GM18508 (cell line): ENCODE data around the gene OR51D1.
A peak's percentile ranks its signal among the peaks of the same experiment; 100 is the strongest.

Source experiments
- ATAC-seq: cut with Tn5 transposase; IDR thresholded peaks from one replicate; pipeline ENCODE4 v1.9.1; 2021; ENCODE audit warnings: moderate number of reproducible peaks; ENCODE audit not compliant: insufficient read depth, unreplicated experiment

The OR51D1 gene, protein sequence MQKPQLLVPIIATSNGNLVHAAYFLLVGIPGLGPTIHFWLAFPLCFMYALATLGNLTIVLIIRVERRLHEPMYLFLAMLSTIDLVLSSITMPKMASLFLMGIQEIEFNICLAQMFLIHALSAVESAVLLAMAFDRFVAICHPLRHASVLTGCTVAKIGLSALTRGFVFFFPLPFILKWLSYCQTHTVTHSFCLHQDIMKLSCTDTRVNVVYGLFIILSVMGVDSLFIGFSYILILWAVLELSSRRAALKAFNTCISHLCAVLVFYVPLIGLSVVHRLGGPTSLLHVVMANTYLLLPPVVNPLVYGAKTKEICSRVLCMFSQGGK

DNA sequence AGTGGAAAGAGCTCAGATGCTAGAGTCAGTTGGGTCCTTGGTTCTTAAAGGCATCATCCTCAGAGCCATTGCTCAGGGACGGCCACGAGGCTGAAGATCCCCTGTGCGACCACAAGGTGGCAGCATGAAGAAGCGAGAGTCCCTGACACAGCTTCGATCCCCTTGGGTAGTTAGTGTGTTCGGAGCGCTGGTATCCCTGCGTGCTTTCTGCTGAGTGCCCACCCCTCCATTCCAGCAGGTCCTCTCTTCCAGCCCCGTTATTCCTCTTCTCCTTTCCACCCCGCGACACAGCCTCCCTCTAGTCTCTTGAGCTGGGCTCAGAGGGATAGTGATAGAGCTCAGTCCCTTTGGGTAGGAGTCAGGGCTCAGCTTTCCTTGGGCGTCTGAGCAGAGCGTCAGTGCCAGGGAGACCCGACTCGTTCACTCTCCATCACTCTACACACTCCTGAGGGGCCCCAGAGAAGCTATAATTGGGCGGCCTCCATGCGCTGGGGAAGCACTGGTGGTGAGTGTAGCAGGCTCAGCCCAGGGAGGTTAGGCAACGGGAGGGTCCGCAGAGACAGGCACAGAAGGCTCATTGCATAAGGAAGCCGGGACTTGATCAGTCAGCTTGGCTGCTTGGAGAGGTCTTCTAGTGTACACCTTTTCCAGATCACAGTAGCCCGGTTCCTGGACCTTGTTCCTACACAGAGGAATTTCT lies at the start of gene OR51D1:
OR51D1 (plus strand) TSS at position 516 of the 700 bp plus-strand sequence. CDS start 2,314 bp downstream, outside the sequence.
- peak; percentile 65 for ATAC-seq

DNA sequence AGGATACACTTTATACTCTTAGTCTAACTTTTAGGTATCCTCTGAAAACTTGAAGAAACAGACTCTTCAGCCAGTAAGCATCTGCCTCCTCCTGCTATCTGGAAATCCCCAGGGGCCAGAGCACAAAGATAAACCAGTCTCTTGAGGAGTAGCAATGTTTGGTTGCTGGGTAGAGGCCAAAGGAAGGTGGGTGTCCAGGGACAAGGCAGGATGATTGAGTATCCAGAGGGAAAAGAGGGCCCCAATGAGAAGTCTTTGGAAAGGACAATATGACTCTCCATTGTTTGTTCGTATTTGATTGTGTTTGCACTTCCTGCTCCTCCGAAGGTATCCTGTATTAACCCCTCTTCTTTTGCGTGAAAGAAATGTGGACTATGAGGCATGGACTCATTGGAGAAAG lies 48.3 kb upstream of the OR51D1 start:
- ATAC-seq: no peak

DNA sequence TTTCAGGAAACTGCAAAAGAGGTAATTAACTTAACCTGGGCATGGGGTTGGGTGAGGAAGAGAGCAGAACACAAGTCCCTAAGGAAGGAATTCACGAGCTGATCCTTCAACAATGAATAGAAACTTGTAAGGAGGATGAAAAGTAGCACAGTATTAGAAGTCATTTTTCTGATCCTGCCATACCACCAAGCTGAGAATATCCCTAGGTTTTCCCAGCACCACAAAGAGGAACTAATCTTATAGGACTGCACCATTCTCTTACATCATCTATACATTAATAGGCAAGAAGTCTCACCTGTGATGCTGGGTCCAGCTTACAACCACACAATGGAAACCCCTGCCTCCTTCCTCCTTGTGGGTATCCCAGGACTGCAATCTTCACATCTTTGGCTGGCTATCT lies 43.5 kb upstream of the OR51D1 start, which contains the start of gene OR52I1:
OR52I1 (plus strand) TSS at position 301 of the 400 bp plus-strand sequence; CDS start at position 301, 0 bp downstream.
- ATAC-seq: no peak

DNA sequence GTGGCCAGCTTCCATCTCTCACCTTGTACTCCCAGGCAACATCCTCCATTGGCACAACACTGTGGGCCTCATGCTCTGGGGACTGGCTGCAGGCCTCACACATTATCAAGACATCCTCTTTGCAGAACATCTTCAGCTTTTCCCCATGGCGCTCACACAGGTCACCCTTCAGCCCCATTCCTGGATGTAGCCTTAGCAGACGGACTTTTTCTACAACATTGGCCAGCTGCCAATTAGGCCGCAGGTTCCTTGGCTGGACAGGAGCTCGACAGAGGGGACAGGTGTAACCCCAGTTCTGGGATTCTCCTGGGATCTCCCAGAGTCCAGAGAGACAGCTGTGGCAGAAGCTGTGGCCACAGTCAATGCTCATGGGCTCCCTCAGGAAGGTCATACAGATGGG lies 32.2 kb upstream of the OR51D1 start:
- no peak for ATAC-seq

DNA sequence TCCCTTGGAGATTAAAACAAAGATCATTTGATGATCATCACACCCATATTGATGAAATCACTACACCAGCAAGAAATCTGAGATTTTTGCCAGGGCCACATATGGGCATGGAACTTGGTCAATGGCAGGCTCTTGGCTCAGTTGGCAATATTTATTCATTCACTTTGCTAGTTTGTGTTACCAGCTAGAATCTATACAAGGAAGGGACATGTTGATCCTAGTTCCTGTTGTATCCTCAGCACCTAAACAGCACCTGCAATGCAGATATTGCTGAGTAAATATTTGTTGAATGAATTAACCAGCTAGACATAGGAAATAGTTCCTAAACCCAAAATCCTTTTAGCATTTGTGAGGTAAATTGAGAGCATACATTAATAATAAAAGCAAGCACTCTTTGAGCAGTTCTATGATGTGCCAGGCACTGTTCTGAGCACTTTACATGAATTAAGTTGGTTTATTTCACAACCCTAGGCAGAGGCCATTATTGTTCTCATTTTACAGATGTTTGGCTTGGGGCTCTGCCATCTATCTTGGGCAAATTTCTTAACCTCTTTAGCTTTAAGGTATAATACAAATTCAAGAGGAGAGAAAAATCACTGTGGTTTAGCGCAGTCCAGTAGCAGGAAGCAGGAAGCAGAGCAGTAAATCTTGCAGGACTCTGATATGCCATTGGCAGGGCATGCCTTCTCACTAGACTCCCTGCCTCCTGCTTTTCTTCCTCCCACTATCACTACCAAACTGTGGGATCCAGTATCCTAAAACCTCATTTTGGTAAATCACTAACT lies 30.9 kb upstream of the OR51D1 start:
- no peak for ATAC-seq

DNA sequence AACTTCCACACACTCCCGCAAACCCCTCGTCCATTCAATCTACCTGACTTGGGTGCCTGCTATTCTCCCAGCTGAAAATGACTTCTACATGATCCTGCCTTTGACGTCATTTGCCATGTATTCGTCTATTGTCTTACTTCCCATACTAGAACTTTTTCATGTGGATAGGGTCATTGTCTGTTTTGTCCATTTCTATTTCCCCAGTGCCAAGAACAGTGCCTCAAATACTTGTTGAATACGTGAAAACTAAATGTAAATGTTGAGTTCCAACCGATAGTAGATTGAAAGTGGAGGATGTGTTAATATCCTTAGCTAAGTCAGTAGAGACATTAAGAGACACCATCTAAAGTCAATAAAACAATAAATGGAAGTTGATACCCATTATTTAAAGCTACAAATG lies 30.2 kb upstream of the OR51D1 start:
- no peak for ATAC-seq

DNA sequence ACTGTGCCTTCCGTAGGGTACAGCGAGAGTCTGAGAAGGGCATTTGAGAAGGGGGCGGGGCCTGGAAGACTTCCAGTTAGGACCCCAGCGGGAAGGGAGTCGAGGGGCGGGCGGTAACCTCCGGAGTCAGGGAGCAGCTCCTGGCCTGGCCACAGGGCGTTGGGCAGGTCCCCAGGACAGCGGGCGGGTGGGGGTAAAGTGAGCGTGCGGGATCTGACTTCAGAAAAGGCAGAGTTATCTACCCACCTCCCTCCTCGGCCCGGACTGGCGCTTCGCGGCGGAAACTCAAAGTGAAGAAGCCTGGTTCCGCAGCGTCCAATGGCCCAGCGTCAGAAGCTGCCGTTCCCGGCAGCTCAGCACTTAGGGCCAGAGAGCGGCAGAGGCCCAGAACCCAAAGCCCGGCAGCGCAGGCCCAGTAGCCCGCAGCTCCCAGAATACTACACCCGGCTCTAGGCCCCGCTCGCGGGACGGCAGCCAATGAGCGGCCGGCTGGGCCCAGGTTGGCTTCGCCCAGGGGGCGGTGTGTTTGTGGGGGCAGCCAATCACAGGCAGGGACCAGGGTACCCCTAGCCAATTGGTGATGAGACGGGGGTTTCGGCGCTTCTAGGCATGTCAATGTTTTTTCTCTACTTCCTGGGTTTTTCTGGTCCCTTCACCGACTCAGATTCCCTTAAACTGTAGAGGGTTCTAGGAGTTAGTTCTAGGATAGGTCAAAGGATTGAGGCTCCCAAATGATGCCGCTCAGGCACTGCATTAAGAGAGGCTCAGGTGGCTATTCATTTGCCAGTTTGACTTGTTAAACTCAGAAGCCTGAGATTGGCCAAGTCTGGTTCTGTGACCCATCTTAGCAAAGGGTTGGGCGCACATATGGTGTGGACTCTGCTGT lies 29.3 kb upstream of the OR51D1 start, which contains the start of gene TRIM68:
TRIM68 (minus strand) TSS at position 451 of the 886 bp plus-strand sequence. CDS start 2,727 bp downstream, outside the sequence.
- ATAC-seq: peak; percentile 89

DNA sequence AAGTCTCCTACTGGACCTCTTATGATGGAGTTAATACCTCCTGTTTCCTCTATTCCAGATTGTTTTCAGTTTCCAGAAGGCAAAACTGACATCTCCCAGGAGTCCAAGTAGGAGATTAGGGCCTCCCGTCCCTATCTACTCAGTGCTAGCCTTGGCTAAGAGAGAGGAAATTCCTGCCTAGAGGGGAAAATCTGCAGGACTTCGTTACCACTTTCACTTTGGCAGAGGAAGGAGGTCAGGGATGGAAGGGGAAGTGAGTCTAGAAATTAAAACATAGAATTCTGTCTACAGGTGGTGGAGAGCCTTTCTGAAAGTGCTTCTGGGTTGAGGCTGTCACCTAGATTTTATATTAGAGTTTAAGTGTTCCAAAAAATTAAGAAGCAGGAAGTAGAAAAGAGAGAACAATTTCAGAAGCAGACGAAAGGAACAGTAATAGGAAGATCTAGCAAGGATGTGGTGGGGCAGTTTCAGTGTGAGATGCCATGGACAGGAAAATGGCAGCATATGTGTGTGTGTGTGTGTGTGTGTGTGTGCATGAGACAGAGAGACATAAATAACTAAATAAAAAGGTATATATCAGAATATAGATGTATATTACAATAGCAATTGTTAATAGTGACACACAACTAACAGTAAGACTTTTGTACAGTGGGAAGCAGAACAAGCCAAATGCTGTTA lies 26.9 kb upstream of the OR51D1 start:
- no peak for ATAC-seq

DNA sequence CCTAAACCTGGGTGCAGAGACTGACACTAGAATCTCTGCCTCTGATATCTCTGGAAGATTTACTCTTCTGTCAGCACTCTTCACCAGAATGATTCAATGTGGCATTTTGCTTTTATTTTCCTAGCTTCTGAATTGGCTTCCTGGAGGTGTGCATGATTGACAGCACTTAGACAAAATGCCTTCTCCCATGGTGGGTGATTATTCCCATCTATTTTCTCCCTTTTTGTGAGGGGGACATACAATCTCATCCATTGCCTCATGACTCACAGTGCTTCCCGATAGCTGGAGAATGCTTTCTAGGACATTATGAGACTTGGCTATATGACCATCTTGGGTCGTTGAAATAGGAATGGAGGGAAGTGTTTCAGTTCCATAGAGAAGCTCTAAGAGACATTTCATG lies 25.3 kb upstream of the OR51D1 start:
- ATAC-seq: no peak

DNA sequence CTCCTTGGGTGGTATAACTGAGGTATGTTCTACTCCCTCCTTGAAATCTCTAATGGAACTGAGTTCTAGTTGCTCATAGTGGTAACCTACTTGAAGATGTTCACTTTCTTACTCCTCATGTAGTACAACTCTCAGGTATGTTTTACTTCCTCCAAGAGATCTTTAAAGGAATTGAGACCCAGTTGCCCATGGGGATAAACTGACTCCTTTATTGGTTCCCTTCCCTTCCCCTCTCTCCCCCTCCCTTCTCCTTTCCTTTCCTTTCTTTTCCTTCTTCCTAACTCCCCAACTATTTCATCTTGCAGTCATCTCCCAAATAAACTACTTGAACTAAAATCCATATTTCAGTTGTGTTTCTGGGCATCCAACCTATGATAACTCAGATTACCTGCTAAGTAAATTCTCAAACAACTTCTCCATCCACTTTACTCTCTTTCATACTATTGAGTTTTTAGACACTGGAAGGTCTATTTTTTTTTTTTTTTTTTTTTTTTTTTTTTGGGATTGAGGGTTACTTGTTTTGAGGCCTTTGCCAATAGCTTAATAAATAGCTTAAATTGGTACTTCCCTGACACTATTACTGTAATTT lies 21.3 kb upstream of the OR51D1 start:
- ATAC-seq: no peak

DNA sequence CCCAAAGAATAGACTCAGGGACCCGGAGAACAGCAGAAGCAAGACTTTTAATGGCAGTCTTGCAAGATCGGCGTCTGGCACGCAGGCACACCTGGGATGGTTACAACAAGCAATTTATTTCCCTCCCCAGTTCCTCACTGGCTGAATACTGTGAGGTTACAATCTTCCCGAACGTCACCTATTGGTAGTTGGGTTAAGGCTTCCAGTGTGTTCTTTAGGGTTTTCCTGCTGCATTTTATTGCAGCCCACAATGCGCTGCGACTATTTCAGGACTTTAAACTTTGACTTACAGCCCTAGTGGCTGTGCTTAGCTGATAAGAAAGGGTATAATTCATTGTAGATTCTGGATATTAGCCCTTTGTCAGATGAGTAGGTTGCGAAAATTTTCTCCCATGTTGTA lies 17.8 kb upstream of the OR51D1 start:
- no peak for ATAC-seq

DNA sequence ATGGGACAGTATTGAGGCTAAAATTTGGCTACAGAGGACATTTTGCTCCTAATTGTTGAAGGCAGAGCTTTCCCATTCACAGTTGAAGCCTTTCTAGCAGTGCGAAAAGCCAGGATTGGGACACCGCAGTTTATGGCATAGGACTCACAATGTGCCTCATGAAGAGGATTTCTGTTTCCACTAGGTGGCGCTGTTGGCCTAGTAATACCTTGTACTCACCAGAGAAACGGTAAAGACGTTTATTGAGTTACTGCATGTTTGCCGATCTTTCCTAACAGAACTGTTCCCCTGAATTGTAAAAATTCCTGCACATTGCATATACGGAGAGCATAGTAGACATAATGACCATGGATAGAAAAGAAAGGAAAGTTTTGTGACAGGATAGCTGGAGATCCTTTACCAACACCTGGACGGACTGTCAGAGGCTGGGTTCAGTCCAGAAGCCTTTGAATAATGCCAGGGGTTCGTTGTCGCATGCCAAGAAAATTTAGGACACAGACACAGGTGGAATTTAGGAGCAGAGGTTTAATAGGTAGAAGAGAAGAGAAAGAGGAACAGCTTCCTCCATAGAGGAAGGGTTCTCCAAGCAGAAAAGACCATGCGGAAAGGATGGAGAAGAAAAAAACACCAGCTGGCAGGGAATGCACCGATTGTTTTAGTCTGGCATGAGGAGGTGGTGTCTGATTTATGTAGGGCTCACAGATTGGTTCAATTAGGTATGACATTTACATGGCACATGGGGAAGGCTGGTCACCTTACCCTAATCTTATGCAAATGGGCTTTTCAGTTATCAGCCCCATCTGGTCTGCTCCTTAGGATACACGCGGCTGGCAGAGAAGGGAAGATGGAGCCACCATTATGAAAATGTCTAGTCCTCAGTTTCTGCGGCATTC lies 10.8 kb upstream of the OR51D1 start:
- ATAC-seq: no peak

DNA sequence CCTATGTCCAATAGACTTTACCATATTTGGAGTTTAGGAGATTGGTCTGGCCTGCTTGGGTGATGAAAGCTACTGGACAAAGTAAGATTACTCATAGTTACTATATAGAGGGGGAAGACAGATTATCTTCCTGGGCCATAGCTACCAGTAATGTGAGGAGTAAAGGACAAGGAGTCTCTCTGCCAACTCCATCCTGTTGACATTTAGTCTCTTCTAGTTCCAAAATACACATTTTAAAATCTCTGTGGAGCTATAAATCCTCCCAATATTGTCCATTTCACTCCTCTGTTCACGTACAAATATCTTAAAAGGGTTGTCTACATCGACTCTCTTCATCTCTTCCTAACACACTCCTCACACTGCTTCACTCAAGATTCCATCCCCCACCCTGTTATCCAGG lies 1.1 kb upstream of the OR51D1 start:
- no peak for ATAC-seq

DNA sequence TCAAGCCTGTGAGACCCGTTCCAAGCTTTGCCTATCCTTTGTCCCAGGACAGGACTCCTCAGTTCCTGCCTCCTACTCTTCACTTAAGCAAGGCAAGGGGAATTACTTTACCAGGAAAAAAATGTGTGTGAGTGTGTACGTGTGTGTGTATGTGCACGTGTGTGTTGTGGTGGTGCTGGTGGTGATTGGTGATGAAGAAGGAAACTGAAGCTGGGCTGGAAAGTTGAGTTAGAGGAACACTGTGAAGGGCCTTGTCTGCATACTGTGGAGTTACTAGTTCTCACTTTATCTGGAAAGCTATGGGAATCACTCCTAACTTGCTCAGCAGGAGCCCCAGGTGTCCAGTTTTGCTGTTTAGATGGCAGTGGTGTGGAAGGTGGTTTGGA lies 378 bp downstream of the OR51D1 start:
- ATAC-seq: no peak

DNA sequence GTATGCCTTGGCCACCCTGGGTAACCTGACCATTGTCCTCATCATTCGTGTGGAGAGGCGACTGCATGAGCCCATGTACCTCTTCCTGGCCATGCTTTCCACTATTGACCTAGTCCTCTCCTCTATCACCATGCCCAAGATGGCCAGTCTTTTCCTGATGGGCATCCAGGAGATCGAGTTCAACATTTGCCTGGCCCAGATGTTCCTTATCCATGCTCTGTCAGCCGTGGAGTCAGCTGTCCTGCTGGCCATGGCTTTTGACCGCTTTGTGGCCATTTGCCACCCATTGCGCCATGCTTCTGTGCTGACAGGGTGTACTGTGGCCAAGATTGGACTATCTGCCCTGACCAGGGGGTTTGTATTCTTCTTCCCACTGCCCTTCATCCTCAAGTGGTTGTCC lies 2.7 kb downstream of the OR51D1 start:
- ATAC-seq: no peak

DNA sequence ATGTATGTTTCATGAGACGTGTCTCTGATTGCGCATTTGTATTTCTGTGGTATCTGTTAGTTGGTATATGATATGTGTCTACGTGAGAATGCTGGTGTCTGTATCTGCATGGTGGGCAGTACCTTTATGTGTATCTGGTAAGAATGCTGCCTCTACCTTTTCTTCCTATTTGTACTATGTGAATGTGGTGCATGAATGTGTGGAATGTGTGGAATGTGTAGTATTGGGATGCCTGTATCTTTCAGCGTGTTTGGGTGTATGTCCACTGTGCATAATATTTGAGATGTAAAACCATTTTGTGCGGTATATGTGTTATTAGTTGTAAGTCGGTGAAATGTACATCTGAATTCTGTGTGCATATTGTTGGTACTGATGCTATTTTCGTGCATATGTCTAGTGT lies 4.2 kb downstream of the OR51D1 start:
- no peak for ATAC-seq

DNA sequence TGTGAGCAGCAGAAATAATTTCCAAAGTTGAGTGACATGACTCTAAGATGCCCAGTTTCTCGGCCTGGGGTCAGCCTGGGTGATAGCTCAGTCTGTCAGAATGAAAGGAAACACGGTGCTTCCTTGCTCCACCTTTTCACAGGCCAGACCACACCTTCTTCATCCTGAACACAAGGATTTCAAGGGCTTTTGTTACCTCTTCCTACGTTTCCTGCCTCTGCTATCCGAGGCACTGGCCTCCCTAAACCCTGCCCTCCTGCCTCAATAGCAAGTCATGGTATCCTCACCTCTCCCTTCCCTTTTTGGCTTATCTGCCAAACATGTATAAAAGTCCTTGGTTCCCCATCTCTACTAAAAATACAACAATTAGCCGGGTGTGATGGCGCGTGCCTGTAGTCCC lies 4.8 kb downstream of the OR51D1 start:
- no peak for ATAC-seq

DNA sequence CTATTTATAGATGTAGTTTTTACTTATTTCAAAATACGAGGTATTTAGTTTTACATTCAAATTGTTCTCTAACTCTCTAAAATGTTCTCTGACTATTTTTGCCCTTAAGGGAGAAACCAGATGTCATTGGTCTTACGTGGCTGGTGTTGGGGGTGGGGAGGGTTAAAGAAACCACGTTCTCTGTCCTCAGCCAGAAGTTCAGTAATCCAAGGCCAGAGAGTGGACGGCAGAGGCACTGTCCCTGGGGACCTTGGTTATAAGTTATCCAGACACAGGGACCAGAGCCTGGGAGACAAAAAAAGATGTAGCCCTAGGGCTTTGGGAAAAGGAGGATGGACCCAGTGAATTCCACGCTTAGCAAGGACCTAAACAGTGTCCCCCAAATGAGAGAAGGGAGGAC lies 5.8 kb downstream of the OR51D1 start:
- ATAC-seq: no peak
